ENCODE data around the gene NR5A2.

GRCh38 chr1:200103966-200104583, 76.6 kb downstream of the NR5A2 start:
- TF ChIP-seq POLR2A (IDR thresholded peaks at IDR 0.05; ENCODE audit: low read length) (no peak), GATA1 (IDR thresholded peaks at IDR 0.05; ENCODE audit: low read depth, low read length) (no peak)
